ENCODE measurements around the gene ALDH1L1.
"Not testable (repeated sequence)": the region's sequence is repeated elsewhere in the genome, so short reads cannot be mapped to it uniquely, and the experiment has no call there.

ALDH1L1 gene

GRCh38 chr3:126077754-126078153 is 102.6 kb downstream of the ALDH1L1 start:
- DNase-seq: no peak

GRCh38 chr3:126076140-126076539 is 104.2 kb downstream of the ALDH1L1 start:
- DNase-seq: no peak

GRCh38 chr3:126070146-126070545 is 110.2 kb downstream of the ALDH1L1 start:
- DNase-seq: no peak

- DNase-seq: no peak
Observed at GRCh38 chr3:126067959-126068358, 112.4 kb downstream of the ALDH1L1 start.

GRCh38 chr3:126066676-126067075 is 113.7 kb downstream of the ALDH1L1 start:
- DNase-seq: not testable (repeated sequence)

GRCh38 chr3:126065876-126066275 is 114.5 kb downstream of the ALDH1L1 start:
- no peak for DNase-seq

- DNase-seq: no peak
Observed at GRCh38 chr3:126064627-126065258, 115.6 kb downstream of the ALDH1L1 start.

- DNase-seq: no peak
Observed at GRCh38 chr3:126063358-126063965, 116.9 kb downstream of the ALDH1L1 start.

GRCh38 chr3:126061301-126062032 is 118.9 kb downstream of the ALDH1L1 start:
- no peak for DNase-seq

GRCh38 chr3:126060613-126061145 is 119.7 kb downstream of the ALDH1L1 start:
- DNase-seq: no peak

GRCh38 chr3:126058666-126059065 is 121.7 kb downstream of the ALDH1L1 start:
- no peak for DNase-seq

- DNase-seq: no peak
Observed at GRCh38 chr3:126057936-126058335, 122.5 kb downstream of the ALDH1L1 start.

GRCh38 chr3:126057501-126057819 is 122.9 kb downstream of the ALDH1L1 start:
- DNase-seq: no peak

- no peak for DNase-seq
Observed at GRCh38 chr3:126056681-126057500, 123.5 kb downstream of the ALDH1L1 start.

- no peak for DNase-seq
Observed at GRCh38 chr3:126056088-126056487, 124.3 kb downstream of the ALDH1L1 start.

GRCh38 chr3:126054870-126055269 is 125.5 kb downstream of the ALDH1L1 start:
- DNase-seq: no peak

GRCh38 chr3:126053949-126054569 is 126.3 kb downstream of the ALDH1L1 start:
- no peak for DNase-seq

Data from DMS153 (cell line).